Measurements from ENCODE around the gene SMS. TPM values are rescaled to one million over a fixed set of nuclear protein-coding genes. Genes with fewer than 3 reads are reported as not detected.

SMS gene
- total and polyA plus RNA-seq, 2 of the 13 experiments (the other 11 are each of a cell fraction or from before 2014, with no cell fraction given), result 40.5 to 91.9 TPM

DNA sequence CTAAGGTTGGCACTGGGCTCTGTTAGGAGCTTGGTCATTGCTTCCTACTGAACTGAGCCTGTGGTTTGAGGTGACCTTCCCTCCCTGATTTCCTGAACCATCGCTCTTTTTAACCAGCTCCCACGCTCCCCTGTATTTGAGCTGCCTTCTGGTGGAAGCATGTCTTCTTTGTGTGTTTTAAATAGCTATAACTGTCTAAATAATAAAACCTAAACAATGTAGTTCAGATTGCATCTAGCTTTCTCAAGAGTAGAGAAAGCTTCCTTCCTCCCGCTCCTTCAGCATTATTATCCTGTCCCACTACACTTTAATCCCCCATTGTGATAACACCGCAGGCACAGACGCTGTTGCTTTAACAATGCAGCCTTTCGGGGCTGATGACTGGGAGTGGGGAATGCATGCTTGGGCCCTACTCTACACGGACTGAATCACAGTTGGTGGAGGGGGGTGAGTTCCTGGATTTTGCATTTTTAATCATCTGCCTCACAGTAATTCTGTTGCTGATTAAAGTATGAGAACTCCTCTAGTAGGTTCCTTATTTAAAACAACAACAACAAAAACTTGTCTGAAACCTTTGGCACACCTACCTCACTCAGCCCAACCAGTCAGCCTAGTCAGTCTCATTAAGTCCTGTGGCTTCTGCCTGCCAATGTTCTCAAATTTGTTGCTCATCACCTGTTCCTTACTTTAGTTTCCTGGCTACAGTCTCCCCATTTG lies 6.6 kb downstream of the SMS start:
- FAIRE-seq, result no peak
- BruUV-seq (replicated peaks), result no TSS peak
- Histone ChIP-seq H3K36me3 (replicated peaks in 1 of 2; ENCODE audit: control insufficient read depth in 1 of 2, insufficient read depth in 2 of 2, low read length in 2 of 2) (no peaks in the 10 kb centered on the region), H3K9me3 (ENCODE audit: low read length) (no peaks in the 10 kb centered on the region), H3K4me2 (ENCODE audit: low read depth, low read length) (no peak overlapping the region), H2AFZ (ENCODE audit: low read length) (no peak overlapping the region), H3K4me1 (ENCODE audit: insufficient read depth, low read length) (peaks cover 41% of the 10 kb centered on the region), H4K20me1 (ENCODE audit: insufficient read depth, low read length) (peaks cover 10% of the 10 kb centered on the region; the same call in 1 of the 2 replicates), H3K27me3 (ENCODE audit: control insufficient read depth in 1 of 2, insufficient read depth in 2 of 2, low read length in 2 of 2) (no peaks in the 10 kb centered on the region), H3K9ac (ENCODE audit: insufficient read depth, low read depth, low read length) (no peak overlapping the region), H3K4me3 (replicated peaks in 1 of 3; ENCODE audit: insufficient read depth in 1 of 3, low read depth in 2 of 3, low read length in 3 of 3) (no peak overlapping the region), H3K27ac (ENCODE audit: extremely low read length, insufficient read depth, low read length) (no peak overlapping the region), H3K79me2 (ENCODE audit: insufficient read depth, low read length) (peaks cover 87% of the 10 kb centered on the region)
- 82% methylated on average over 7 of the region's 7 CpGs for WGBS (ENCODE audit: low lambda C conversion rate)
- intact Hi-C loops (cut with micrococcal nuclease; ENCODE audit: unreplicated experiment) (loop anchor here (10.0 kb wide), 2 partner anchors 112 to 222 kb away; partner anchors contain the start of gene MBTPS2), in situ Hi-C loops (cut with HindIII; ENCODE audit: extremely low pct_ligation_motif_present, low pct_unique_long_range_greater_than_20kb) (no loop called here)
- TF ChIP-seq TBP (CRISPR knock-in tag; IDR thresholded peaks at IDR 0.05) (no peak), ZNF777 (CRISPR knock-in tag; IDR thresholded peaks at IDR 0.05) (no peak), ZMAT3 (CRISPR knock-in tag; conservative IDR thresholded peaks at IDR 0.05) (no peak), ESRRA (CRISPR knock-in tag; IDR thresholded peaks at IDR 0.05; ENCODE audit: low read depth) (no peak), ZSCAN31 (CRISPR knock-in tag; IDR thresholded peaks at IDR 0.05; ENCODE audit: low read depth) (no peak), JDP2 (CRISPR knock-in tag; IDR thresholded peaks at IDR 0.05; ENCODE audit: borderline replicate concordance) (no peak), ZNF281 (CRISPR knock-in tag; IDR thresholded peaks at IDR 0.05; ENCODE audit: borderline replicate concordance) (no peak), FOXM1 (CRISPR knock-in tag; IDR thresholded peaks at IDR 0.05) (no peak), GABPB1 (CRISPR knock-in tag; IDR thresholded peaks at IDR 0.05) (no peak), PRDM10 (CRISPR knock-in tag; IDR thresholded peaks at IDR 0.05; ENCODE audit: low read depth) (no peak)
- ChIA-PET POLR2A (no interaction called here), CTCF (ENCODE audit: low intra/inter-chr PET ratio, low total read pairs) (no interaction called here)
- DNase-seq (ENCODE audit: low spot score), result no peak
- peak; percentile 37; the same call in 1 of the 3 replicates for ATAC-seq

Measured in HepG2 (cell line).